ENCODE data around the gene PCSK6.

PCSK6 gene

GRCh38 chr15:101320501-101321052 lies 168.9 kb downstream of the PCSK6 start:
- ChIA-PET POLR2A (no interaction called here), CTCF (interaction anchor here (0.7 to 5.9 kb wide), 3 partner anchors 17 to 320 kb away, joined by 3 to 40 read pairs (median 18); no protein-coding TSS in a partner anchor)
- DNase-seq (ENCODE audit: low read depth, low spot score): no peak

GRCh38 chr15:101318839-101319238 lies 170.7 kb downstream of the PCSK6 start:
- ChIA-PET POLR2A (no interaction called here), CTCF (interaction anchor here (4.5 to 5.9 kb wide), 2 partner anchors 16 to 322 kb away, joined by 18 to 40 read pairs; no protein-coding TSS in a partner anchor)
- no peak for TF ChIP-seq CTCF (IDR thresholded peaks at IDR 0.05; ENCODE audit: insufficient read depth, low read length, missing control alignments)
- H3K4me3 ChIP-seq (ENCODE audit: low read depth, low read length): no peak overlapping the region
- DNase-seq (ENCODE audit: low read depth, low spot score): no peak

More at GRCh38 chr15:101320501-101321052, 168.9 kb downstream of the PCSK6 start:
- TF ChIP-seq CTCF (IDR thresholded peaks at IDR 0.05; ENCODE audit: insufficient read depth, low read length, missing control alignments): peak; percentile 38
- no peak overlapping the region; the same call in 1 of the 2 replicates for H3K4me3 ChIP-seq (ENCODE audit: low read depth, low read length)

GRCh38 chr15:101318147-101318819 lies 171.2 kb downstream of the PCSK6 start:
- no peak overlapping the region for H3K4me3 ChIP-seq (ENCODE audit: low read depth, low read length)
- DNase-seq (ENCODE audit: low read depth, low spot score): no peak
- CTCF ChIA-PET: interaction anchor here (4.5 to 5.9 kb wide), 2 partner anchors 15 to 322 kb away, joined by 18 to 40 read pairs; no protein-coding TSS in a partner anchor
- POLR2A ChIA-PET: no interaction called here
- no peak for TF ChIP-seq CTCF (IDR thresholded peaks at IDR 0.05; ENCODE audit: insufficient read depth, low read length, missing control alignments)

- no peak overlapping the region for H3K4me3 ChIP-seq (ENCODE audit: low read depth, low read length)
- ChIA-PET POLR2A (no interaction called here), CTCF (interaction anchor here (1.2 to 5.9 kb wide), 2 partner anchors 19 to 323 kb away, joined by 3 to 40 read pairs; no protein-coding TSS in a partner anchor)
- no peak for TF ChIP-seq CTCF (IDR thresholded peaks at IDR 0.05; ENCODE audit: insufficient read depth, low read length, missing control alignments)
- DNase-seq (ENCODE audit: low read depth, low spot score): no peak
Observed at GRCh38 chr15:101317336-101317872, 172.1 kb downstream of the PCSK6 start.

- ChIA-PET CTCF (interaction anchor here (1.2 to 5.9 kb wide), 2 partner anchors 19 to 324 kb away, joined by 3 to 40 read pairs; no protein-coding TSS in a partner anchor), POLR2A (no interaction called here)
- TF ChIP-seq CTCF (IDR thresholded peaks at IDR 0.05; ENCODE audit: insufficient read depth, low read length, missing control alignments): no peak
- H3K4me3 ChIP-seq (ENCODE audit: low read depth, low read length): no peak overlapping the region
- no peak for DNase-seq (ENCODE audit: low read depth, low spot score)
Observed at GRCh38 chr15:101316529-101316928, 173.0 kb downstream of the PCSK6 start.

GRCh38 chr15:101315736-101316135 lies 173.8 kb downstream of the PCSK6 start:
- POLR2A ChIA-PET: no interaction called here
- no peak for DNase-seq (ENCODE audit: low read depth, low spot score)
- H3K4me3 ChIP-seq (ENCODE audit: low read depth, low read length): no peak overlapping the region
- CTCF ChIA-PET: no interaction called here
- no peak for TF ChIP-seq CTCF (IDR thresholded peaks at IDR 0.05; ENCODE audit: insufficient read depth, low read length, missing control alignments)

Data from AG04449 (cell line).